Uterus (tissue), 2 donors: Measurements from ENCODE around the gene POU3F3.

Experiments used
- POLR2A ChIP-seq, 2 donors: fragments of 450-650 bp; IDR thresholded peaks; one replicate each; pipeline ENCODE4 v1.6.1; 2016; ENCODE audit warnings: antibody characterized with exemption in 2 of 2, mild to moderate bottlenecking in 1 of 2, moderate library complexity in 1 of 2
- TF ChIP-seq, protein P1 (sequence below), 4 experiments: fragments of 200-600 bp in 2 of 4; fragments of 450-650 bp in 2 of 4; sonication (generic) in 2 of 4; IDR thresholded peaks; one replicate each; pipeline ENCODE4 v1.5.1; 2016 to 2019; ENCODE audit warnings: antibody characterized with exemption in 4 of 4, mild to moderate bottlenecking in 2 of 4, moderate library complexity in 1 of 4

DNA sequence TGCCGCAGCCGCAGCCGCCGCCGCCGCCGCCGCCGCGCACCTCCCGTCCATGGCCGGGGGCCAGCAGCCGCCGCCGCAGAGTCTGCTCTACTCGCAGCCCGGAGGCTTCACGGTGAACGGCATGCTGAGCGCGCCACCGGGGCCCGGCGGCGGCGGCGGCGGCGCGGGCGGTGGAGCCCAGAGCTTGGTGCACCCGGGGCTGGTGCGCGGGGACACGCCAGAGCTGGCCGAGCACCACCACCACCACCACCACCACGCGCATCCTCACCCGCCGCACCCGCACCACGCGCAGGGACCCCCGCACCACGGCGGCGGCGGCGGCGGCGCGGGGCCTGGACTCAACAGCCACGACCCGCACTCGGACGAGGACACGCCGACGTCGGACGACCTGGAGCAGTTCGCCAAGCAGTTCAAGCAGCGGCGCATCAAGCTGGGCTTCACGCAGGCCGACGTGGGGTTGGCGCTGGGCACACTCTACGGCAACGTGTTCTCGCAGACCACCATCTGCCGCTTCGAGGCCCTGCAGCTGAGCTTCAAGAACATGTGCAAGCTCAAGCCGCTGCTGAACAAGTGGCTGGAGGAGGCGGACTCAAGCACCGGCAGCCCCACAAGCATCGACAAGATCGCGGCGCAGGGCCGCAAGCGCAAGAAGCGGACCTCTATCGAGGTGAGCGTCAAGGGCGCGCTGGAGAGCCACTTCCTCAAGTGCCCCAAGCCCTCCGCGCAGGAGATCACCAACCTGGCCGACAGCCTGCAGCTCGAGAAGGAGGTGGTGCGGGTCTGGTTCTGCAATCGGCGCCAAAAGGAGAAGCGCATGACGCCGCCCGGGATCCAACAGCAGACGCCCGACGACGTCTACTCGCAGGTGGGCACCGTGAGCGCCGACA, 2.4 kb downstream of the POU3F3 start:
- TF ChIP-seq POLR2A (IDR thresholded peaks at IDR 0.05), result no peak
- TF ChIP-seq, protein P1, sequence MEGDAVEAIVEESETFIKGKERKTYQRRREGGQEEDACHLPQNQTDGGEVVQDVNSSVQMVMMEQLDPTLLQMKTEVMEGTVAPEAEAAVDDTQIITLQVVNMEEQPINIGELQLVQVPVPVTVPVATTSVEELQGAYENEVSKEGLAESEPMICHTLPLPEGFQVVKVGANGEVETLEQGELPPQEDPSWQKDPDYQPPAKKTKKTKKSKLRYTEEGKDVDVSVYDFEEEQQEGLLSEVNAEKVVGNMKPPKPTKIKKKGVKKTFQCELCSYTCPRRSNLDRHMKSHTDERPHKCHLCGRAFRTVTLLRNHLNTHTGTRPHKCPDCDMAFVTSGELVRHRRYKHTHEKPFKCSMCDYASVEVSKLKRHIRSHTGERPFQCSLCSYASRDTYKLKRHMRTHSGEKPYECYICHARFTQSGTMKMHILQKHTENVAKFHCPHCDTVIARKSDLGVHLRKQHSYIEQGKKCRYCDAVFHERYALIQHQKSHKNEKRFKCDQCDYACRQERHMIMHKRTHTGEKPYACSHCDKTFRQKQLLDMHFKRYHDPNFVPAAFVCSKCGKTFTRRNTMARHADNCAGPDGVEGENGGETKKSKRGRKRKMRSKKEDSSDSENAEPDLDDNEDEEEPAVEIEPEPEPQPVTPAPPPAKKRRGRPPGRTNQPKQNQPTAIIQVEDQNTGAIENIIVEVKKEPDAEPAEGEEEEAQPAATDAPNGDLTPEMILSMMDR (IDR thresholded peaks at IDR 0.05), result no peak
